Measurements from ENCODE around the gene AKAP13.

Gene AKAP13

GRCh38 chr15:85456798-85457197 lies 76.4 kb downstream of the AKAP13 start:
- no peak overlapping the region for H3K4me3 ChIP-seq (ENCODE audit: low read length)

GRCh38 chr15:85457392-85457968 lies 77.1 kb downstream of the AKAP13 start:
- H3K4me1 ChIP-seq (ENCODE audit: insufficient read depth, low read length) = peaks cover 8% of the 10 kb centered on the region
- H3K27me3 ChIP-seq (ENCODE audit: insufficient read depth, low read length) = no peaks in the 10 kb centered on the region
- no peak overlapping the region for H2AFZ ChIP-seq (ENCODE audit: low read depth, low read length)
- peaks cover 2% of the 10 kb centered on the region for H3K9me3 ChIP-seq (ENCODE audit: low read length)
- no peak overlapping the region for H3K4me3 ChIP-seq (ENCODE audit: low read length)
- no peaks in the 10 kb centered on the region for H3K36me3 ChIP-seq (ENCODE audit: insufficient read depth, low read length)

More at GRCh38 chr15:85456798-85457197, 76.4 kb downstream of the AKAP13 start:
- H3K27me3 ChIP-seq (ENCODE audit: insufficient read depth, low read length) = no peaks in the 10 kb centered on the region
- H3K9me3 ChIP-seq (ENCODE audit: low read length) = peaks cover 2% of the 10 kb centered on the region
- no peaks in the 10 kb centered on the region for H3K36me3 ChIP-seq (ENCODE audit: insufficient read depth, low read length)
- H3K4me1 ChIP-seq (ENCODE audit: insufficient read depth, low read length) = peaks cover 8% of the 10 kb centered on the region
- H2AFZ ChIP-seq (ENCODE audit: low read depth, low read length) = no peak overlapping the region

DNA sequence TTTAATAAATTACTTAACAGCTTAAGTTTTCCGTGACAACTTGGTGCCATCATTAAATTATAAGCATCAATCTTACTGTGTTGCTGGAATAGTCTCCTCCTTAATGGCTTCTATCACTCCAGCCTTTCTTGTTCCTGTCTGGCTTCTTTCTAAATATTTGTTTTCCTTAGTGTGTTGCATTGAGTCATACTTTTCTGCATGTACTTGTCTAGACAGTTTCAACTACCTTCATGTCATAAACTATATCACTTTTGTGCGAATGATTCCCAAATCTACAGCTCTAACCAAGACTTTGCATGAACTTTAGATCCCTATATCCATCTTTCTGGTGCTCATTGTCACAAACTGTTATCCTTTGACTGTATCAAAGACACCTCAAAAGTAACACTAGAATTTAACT lies 78.4 kb downstream of the AKAP13 start:
- Histone ChIP-seq H3K9me3 (ENCODE audit: low read length) (no peaks in the 10 kb centered on the region), H3K27me3 (ENCODE audit: insufficient read depth, low read length) (no peaks in the 10 kb centered on the region), H3K4me1 (ENCODE audit: insufficient read depth, low read length) (peaks cover 17% of the 10 kb centered on the region), H3K36me3 (ENCODE audit: insufficient read depth, low read length) (no peaks in the 10 kb centered on the region), H3K4me3 (ENCODE audit: low read length) (no peak overlapping the region), H2AFZ (ENCODE audit: low read depth, low read length) (no peak overlapping the region)

GRCh38 chr15:85462029-85462428 lies 81.6 kb downstream of the AKAP13 start:
- peaks cover 19% of the 10 kb centered on the region for H3K4me1 ChIP-seq (ENCODE audit: insufficient read depth, low read length)
- no peak overlapping the region for H3K4me3 ChIP-seq (ENCODE audit: low read length)
- H3K36me3 ChIP-seq (ENCODE audit: insufficient read depth, low read length) = no peaks in the 10 kb centered on the region
- H2AFZ ChIP-seq (ENCODE audit: low read depth, low read length) = no peak overlapping the region
- no peaks in the 10 kb centered on the region for H3K27me3 ChIP-seq (ENCODE audit: insufficient read depth, low read length)
- H3K9me3 ChIP-seq (ENCODE audit: low read length) = no peaks in the 10 kb centered on the region

DNA sequence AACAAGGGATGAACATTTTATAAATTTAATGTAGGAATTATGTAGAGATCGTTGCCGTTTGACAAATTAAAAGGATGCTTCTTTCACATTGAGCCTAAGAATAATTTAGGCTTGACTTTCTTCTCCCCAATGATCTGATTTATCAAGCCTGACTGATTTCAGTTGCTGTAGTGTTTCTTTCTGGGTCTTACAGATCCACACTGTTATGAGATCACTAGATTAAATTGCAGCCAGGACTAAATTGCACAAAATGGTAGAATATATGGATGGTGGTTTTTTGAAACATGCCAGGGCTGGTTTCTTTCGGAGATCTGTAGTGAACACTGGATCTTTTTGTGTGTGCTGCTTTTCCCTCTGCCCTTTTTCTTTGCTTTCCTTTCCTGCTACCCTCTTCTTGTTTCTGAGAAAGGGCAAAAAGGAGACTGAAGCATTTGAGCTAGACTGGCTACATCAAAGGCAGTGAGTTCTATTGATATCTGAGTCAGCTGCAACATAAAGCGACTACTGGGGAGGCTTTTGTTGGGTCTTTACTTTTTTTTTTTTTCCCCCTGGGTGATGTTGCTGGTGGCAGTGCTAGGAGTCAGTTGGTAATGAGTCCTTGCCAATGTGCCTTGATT lies 83.0 kb downstream of the AKAP13 start:
- Histone ChIP-seq H3K4me1 (ENCODE audit: insufficient read depth, low read length) (peaks cover 19% of the 10 kb centered on the region), H2AFZ (ENCODE audit: low read depth, low read length) (no peak overlapping the region), H3K9me3 (ENCODE audit: low read length) (no peaks in the 10 kb centered on the region), H3K4me3 (ENCODE audit: low read length) (peak overlapping the region; percentile 12), H3K36me3 (ENCODE audit: insufficient read depth, low read length) (no peaks in the 10 kb centered on the region), H3K27me3 (ENCODE audit: insufficient read depth, low read length) (no peaks in the 10 kb centered on the region)

DNA sequence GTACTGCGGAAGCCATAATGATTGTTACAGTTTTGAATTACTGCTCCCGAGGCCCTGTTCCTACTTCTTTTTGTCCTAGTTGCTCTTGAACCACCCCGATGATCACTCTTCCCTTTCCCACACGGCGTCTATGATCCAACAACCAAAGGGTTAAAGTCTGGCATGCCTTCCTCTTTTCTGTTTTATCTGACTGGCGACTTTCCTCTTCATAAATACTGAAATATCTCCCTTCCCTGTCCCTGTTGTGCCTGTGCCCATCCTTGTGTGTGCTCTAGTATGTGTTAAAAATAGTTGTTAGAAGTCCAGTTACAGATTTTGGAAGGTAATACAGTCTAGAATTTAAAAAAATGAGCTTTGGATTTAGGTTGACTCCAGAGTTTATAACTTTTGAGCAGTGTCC lies 83.6 kb downstream of the AKAP13 start:
- H3K27me3 ChIP-seq (ENCODE audit: insufficient read depth, low read length) = no peaks in the 10 kb centered on the region
- H3K4me1 ChIP-seq (ENCODE audit: insufficient read depth, low read length) = peaks cover 19% of the 10 kb centered on the region
- H3K9me3 ChIP-seq (ENCODE audit: low read length) = no peaks in the 10 kb centered on the region
- peak overlapping the region; percentile 12 for H3K4me3 ChIP-seq (ENCODE audit: low read length)
- H2AFZ ChIP-seq (ENCODE audit: low read depth, low read length) = no peak overlapping the region
- H3K36me3 ChIP-seq (ENCODE audit: insufficient read depth, low read length) = no peaks in the 10 kb centered on the region

GRCh38 chr15:85464471-85464870 lies 84.1 kb downstream of the AKAP13 start:
- H3K4me1 ChIP-seq (ENCODE audit: insufficient read depth, low read length) = peaks cover 19% of the 10 kb centered on the region
- H2AFZ ChIP-seq (ENCODE audit: low read depth, low read length) = no peak overlapping the region
- H3K36me3 ChIP-seq (ENCODE audit: insufficient read depth, low read length) = no peaks in the 10 kb centered on the region

DNA sequence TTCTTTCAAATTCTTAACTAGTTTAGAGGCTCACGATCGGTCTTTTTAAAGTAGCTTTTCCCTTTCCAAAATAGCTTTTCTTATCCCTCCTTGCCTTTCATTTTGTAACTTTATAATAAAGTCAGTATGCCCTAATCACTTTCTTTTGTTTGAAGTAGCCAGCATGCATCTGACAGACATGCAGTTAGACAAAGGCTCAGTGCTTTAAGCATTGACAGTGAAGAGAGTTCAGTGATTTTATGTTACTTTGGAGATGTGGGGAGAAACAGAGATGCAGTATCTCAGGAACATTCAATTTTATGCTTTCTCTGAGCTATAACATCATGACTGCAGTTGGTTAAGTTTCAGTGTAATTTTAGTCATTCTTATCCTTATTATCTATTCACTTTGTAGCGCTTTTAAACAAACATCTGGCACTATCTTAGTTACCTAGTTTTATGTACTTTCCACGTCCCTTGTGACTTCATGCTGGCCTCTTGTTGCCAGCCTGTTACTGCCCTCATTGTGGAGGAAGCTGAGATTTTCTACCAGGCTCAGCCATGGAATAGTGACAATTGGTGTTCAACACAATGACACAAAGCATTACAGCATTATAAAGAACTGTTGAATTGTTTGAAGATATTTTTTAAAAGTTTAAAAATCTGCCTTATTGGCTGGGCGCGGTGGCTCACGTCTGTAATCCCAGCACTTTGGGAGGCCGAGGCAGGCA lies 90.3 kb downstream of the AKAP13 start:
- no peak overlapping the region for H3K4me3 ChIP-seq (ENCODE audit: low read length)
- peaks cover 22% of the 10 kb centered on the region for H3K4me1 ChIP-seq (ENCODE audit: insufficient read depth, low read length)
- no peak overlapping the region for H2AFZ ChIP-seq (ENCODE audit: low read depth, low read length)
- H3K9me3 ChIP-seq (ENCODE audit: low read length) = no peaks in the 10 kb centered on the region
- no peaks in the 10 kb centered on the region for H3K27me3 ChIP-seq (ENCODE audit: insufficient read depth, low read length)
- H3K36me3 ChIP-seq (ENCODE audit: insufficient read depth, low read length) = no peaks in the 10 kb centered on the region

More at GRCh38 chr15:85464471-85464870, 84.1 kb downstream of the AKAP13 start:
- peak overlapping the region; percentile 12 for H3K4me3 ChIP-seq (ENCODE audit: low read length)
- H3K27me3 ChIP-seq (ENCODE audit: insufficient read depth, low read length) = no peaks in the 10 kb centered on the region
- no peaks in the 10 kb centered on the region for H3K9me3 ChIP-seq (ENCODE audit: low read length)

DNA sequence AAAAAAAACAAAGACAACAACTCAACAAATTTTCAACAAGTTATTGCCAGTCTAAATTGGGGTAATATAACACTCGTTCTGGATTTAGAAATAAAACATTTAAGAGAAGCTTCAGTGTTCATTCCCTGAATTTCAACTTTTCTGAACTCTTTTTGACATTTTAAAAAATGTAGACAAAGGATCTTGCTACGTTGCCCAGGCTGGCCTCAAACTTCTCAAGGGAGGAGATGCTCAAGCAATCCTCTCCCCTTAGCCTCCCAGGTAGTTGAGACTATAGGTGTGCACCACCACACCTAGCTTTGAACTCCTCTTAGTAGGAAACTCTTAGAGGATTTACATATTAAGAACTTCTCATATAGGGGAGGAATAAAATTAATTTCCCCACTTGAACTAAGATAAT lies 91.9 kb downstream of the AKAP13 start:
- H3K36me3 ChIP-seq (ENCODE audit: insufficient read depth, low read length) = no peaks in the 10 kb centered on the region
- no peaks in the 10 kb centered on the region for H3K27me3 ChIP-seq (ENCODE audit: insufficient read depth, low read length)
- H3K4me1 ChIP-seq (ENCODE audit: insufficient read depth, low read length) = peaks cover 24% of the 10 kb centered on the region
- no peak overlapping the region for H2AFZ ChIP-seq (ENCODE audit: low read depth, low read length)
- no peaks in the 10 kb centered on the region for H3K9me3 ChIP-seq (ENCODE audit: low read length)
- H3K4me3 ChIP-seq (ENCODE audit: low read length) = no peak overlapping the region

DNA sequence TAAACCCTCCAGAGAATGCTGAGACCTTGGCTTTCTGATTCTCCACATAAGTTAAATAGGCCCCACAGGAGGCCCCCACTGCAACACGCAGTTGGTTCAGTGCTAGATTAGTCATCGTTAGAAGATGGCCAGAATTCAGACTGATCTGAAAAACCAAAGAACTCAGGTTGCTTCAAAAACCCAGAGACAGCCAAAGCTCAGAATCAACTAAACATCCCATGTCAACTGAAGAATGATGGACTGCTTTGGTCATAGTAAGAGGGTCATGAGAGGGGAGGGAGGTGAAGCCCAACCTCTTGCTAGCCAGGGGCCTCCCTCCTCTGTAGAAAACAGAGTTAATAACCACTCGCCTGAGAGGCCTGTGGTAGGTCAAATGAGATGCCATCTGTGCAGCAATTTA lies 93.1 kb downstream of the AKAP13 start:
- Histone ChIP-seq H3K4me1 (ENCODE audit: insufficient read depth, low read length) (peaks cover 30% of the 10 kb centered on the region), H3K36me3 (ENCODE audit: insufficient read depth, low read length) (no peaks in the 10 kb centered on the region), H2AFZ (ENCODE audit: low read depth, low read length) (no peak overlapping the region), H3K4me3 (ENCODE audit: low read length) (no peak overlapping the region), H3K9me3 (ENCODE audit: low read length) (no peaks in the 10 kb centered on the region), H3K27me3 (ENCODE audit: insufficient read depth, low read length) (no peaks in the 10 kb centered on the region)

- H3K36me3 ChIP-seq (ENCODE audit: insufficient read depth, low read length) = no peaks in the 10 kb centered on the region
- H3K4me1 ChIP-seq (ENCODE audit: insufficient read depth, low read length) = peaks cover 43% of the 10 kb centered on the region
- no peak overlapping the region for H2AFZ ChIP-seq (ENCODE audit: low read depth, low read length)
- H3K27me3 ChIP-seq (ENCODE audit: insufficient read depth, low read length) = no peaks in the 10 kb centered on the region
- H3K4me3 ChIP-seq (ENCODE audit: low read length) = no peak overlapping the region
- no peaks in the 10 kb centered on the region for H3K9me3 ChIP-seq (ENCODE audit: low read length)
Measured at GRCh38 chr15:85474700-85475316, 94.4 kb downstream of the AKAP13 start.

GRCh38 chr15:85475317-85475701 lies 94.9 kb downstream of the AKAP13 start:
- Histone ChIP-seq H3K9me3 (ENCODE audit: low read length) (no peaks in the 10 kb centered on the region), H3K4me1 (ENCODE audit: insufficient read depth, low read length) (peaks cover 40% of the 10 kb centered on the region), H3K27me3 (ENCODE audit: insufficient read depth, low read length) (no peaks in the 10 kb centered on the region)

DNA sequence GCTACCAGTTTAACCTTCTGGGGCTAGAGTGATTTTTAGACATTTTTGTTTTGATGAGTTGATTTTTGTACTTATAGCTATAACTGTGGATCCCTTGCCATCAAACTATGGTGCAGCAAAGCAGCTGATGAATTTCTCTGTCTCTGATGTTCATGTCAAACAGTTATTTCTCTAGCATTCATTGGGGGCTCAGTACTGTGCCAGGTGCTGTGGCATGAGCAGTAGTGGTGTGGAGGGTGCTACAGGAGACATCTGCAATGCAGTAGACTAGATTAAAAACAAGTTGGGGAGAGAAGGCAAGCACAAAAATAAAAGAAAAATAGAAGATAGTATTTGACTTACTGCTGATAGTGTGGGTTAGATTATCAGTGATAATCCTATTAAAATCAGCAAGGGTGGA lies 95.3 kb downstream of the AKAP13 start:
- no peaks in the 10 kb centered on the region for H3K27me3 ChIP-seq (ENCODE audit: insufficient read depth, low read length)
- no peak overlapping the region for H2AFZ ChIP-seq (ENCODE audit: low read depth, low read length)
- H3K9me3 ChIP-seq (ENCODE audit: low read length) = no peaks in the 10 kb centered on the region
- no peaks in the 10 kb centered on the region for H3K36me3 ChIP-seq (ENCODE audit: insufficient read depth, low read length)
- no peak overlapping the region for H3K4me3 ChIP-seq (ENCODE audit: low read length)
- peaks cover 36% of the 10 kb centered on the region for H3K4me1 ChIP-seq (ENCODE audit: insufficient read depth, low read length)

More at GRCh38 chr15:85475317-85475701, 94.9 kb downstream of the AKAP13 start:
- Histone ChIP-seq H2AFZ (ENCODE audit: low read depth, low read length) (no peak overlapping the region), H3K36me3 (ENCODE audit: insufficient read depth, low read length) (no peaks in the 10 kb centered on the region), H3K4me3 (ENCODE audit: low read length) (no peak overlapping the region)

All from neuron (in vitro differentiated cells).